Measurements from ENCODE around the gene BRCA2. TPM values are rescaled to one million over a fixed set of nuclear protein-coding genes. Genes with fewer than 3 reads are reported as not detected.

The BRCA2 gene
- total and polyA plus RNA-seq, 2 donors, result 1.5 to 11.0 TPM

- Histone ChIP-seq H3K36me3 (ENCODE audit: control insufficient read depth in 2 of 2, insufficient read depth in 2 of 2, low read length in 1 of 2) (peaks cover 0 to 5% of the 10 kb centered on the region in 2 donors), H3K27me3 (ENCODE audit: control insufficient read depth in 2 of 2, insufficient read depth in 1 of 2, low read length in 1 of 2) (no peaks in the 10 kb centered on the region), H3K9me3 (ENCODE audit: control insufficient read depth in 2 of 2, insufficient read depth in 1 of 2, low read length in 1 of 2) (no peaks in the 10 kb centered on the region), H3K27ac (ENCODE audit: low read depth in 1 of 2, low read length in 1 of 2) (no peak overlapping the region), H3K4me3 (ENCODE audit: low read length in 2 of 2) (no peak overlapping the region), H3K4me1 (ENCODE audit: control insufficient read depth in 2 of 2, insufficient read depth in 2 of 2, low read length in 2 of 2) (no peaks in the 10 kb centered on the region)
- 97% methylated on average over 2 of the region's 2 CpGs for WGBS
- DNase-seq (ENCODE audit: low read depth in 6 of 9, low spot score in 9 of 9), result no peak
Measured at GRCh38 chr13:32362574-32362973, 47.3 kb downstream of the BRCA2 start.

- DNase-seq (ENCODE audit: low read depth in 6 of 9, low spot score in 9 of 9), result no peak
- H3K27ac ChIP-seq (ENCODE audit: low read depth in 1 of 2, low read length in 1 of 2), result no peak overlapping the region
- no peak overlapping the region for H3K4me3 ChIP-seq (ENCODE audit: low read length in 2 of 2)
- H3K36me3 ChIP-seq (ENCODE audit: control insufficient read depth in 2 of 2, insufficient read depth in 2 of 2, low read length in 1 of 2), result peaks cover 11 to 13% of the 10 kb centered on the region in 2 donors
- H3K27me3 ChIP-seq (ENCODE audit: control insufficient read depth in 2 of 2, insufficient read depth in 1 of 2, low read length in 1 of 2), result no peaks in the 10 kb centered on the region
- 99% methylated on average over 2 of the region's 2 CpGs for WGBS
- no peaks in the 10 kb centered on the region for H3K4me1 ChIP-seq (ENCODE audit: control insufficient read depth in 2 of 2, insufficient read depth in 2 of 2, low read length in 2 of 2)
- peaks cover 0 to 6% of the 10 kb centered on the region in 2 donors for H3K9me3 ChIP-seq (ENCODE audit: control insufficient read depth in 2 of 2, insufficient read depth in 1 of 2, low read length in 1 of 2)
Measured at GRCh38 chr13:32370805-32371204, 55.5 kb downstream of the BRCA2 start.

GRCh38 chr13:32376642-32377415 lies 61.5 kb downstream of the BRCA2 start:
- peaks cover 11 to 12% of the 10 kb centered on the region in 2 donors for H3K36me3 ChIP-seq (ENCODE audit: control insufficient read depth in 2 of 2, insufficient read depth in 2 of 2, low read length in 1 of 2)
- 99% methylated on average over 13 of the region's 13 CpGs for WGBS
- DNase-seq (ENCODE audit: low read depth in 6 of 9, low spot score in 9 of 9), result no peak
- H3K4me1 ChIP-seq (ENCODE audit: control insufficient read depth in 2 of 2, insufficient read depth in 2 of 2, low read length in 2 of 2), result no peaks in the 10 kb centered on the region
- H3K9me3 ChIP-seq (ENCODE audit: control insufficient read depth in 2 of 2, insufficient read depth in 1 of 2, low read length in 1 of 2), result peaks cover 0 to 6% of the 10 kb centered on the region in 2 donors
- no peak overlapping the region for H3K4me3 ChIP-seq (ENCODE audit: low read length in 2 of 2)
- no peak overlapping the region for H3K27ac ChIP-seq (ENCODE audit: low read depth in 1 of 2, low read length in 1 of 2)
- H3K27me3 ChIP-seq (ENCODE audit: control insufficient read depth in 2 of 2, insufficient read depth in 1 of 2, low read length in 1 of 2), result no peaks in the 10 kb centered on the region

DNA sequence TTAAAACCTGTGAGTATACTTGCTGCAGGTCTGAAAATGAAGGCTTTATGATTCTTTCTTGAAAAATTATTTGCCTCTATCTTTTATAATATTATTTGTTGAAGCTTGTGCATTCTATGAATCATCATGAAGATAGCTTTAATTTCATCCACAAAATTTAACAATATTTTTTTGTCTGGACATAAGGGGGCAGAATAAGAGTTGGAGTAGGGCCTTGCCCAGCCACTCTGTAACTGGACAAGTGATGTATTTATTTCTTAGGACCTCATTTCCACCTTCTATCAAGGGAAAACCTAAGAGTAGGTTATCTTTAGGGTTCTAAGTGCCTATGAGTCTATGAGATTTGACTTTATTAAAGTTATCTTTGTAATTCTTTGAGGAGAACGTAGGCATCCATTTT lies 62.7 kb downstream of the BRCA2 start:
- no peaks in the 10 kb centered on the region for H3K4me1 ChIP-seq (ENCODE audit: control insufficient read depth in 2 of 2, insufficient read depth in 2 of 2, low read length in 2 of 2)
- DNase-seq (ENCODE audit: low read depth in 6 of 9, low spot score in 9 of 9), result no peak
- H3K4me3 ChIP-seq (ENCODE audit: low read length in 2 of 2), result no peak overlapping the region
- no peaks in the 10 kb centered on the region for H3K27me3 ChIP-seq (ENCODE audit: control insufficient read depth in 2 of 2, insufficient read depth in 1 of 2, low read length in 1 of 2)
- 99% methylated on average over 1 of the region's 1 CpG for WGBS
- H3K27ac ChIP-seq (ENCODE audit: low read depth in 1 of 2, low read length in 1 of 2), result no peak overlapping the region
- peaks cover 0 to 6% of the 10 kb centered on the region in 2 donors for H3K9me3 ChIP-seq (ENCODE audit: control insufficient read depth in 2 of 2, insufficient read depth in 1 of 2, low read length in 1 of 2)
- H3K36me3 ChIP-seq (ENCODE audit: control insufficient read depth in 2 of 2, insufficient read depth in 2 of 2, low read length in 1 of 2), result peaks cover 9 to 11% of the 10 kb centered on the region in 2 donors

DNA sequence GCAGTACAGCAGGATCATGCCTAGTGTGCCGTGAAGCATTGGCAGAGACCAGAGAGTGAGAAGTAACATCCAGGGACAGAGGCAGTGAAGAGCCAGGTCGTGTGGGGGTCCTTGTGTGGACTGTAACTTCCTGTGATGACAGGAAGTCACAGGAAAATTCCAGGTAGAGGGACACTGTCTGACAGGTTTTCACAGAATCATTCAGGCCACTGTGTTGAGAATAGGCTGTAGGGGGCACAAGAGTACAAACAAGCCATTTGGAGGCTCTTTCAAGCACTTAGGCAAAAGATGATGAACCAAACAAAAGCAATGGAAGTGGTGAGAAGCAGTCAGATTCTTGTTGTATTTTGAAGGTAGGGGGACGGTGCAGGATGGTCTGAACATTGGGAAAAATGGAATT lies 66.2 kb downstream of the BRCA2 start:
- Histone ChIP-seq H3K9me3 (ENCODE audit: control insufficient read depth in 2 of 2, insufficient read depth in 1 of 2, low read length in 1 of 2) (no peaks in the 10 kb centered on the region), H3K27ac (ENCODE audit: low read depth in 1 of 2, low read length in 1 of 2) (no peak overlapping the region), H3K4me3 (ENCODE audit: low read length in 2 of 2) (no peak overlapping the region), H3K36me3 (ENCODE audit: control insufficient read depth in 2 of 2, insufficient read depth in 2 of 2, low read length in 1 of 2) (peaks cover 0 to 13% of the 10 kb centered on the region in 2 donors), H3K4me1 (ENCODE audit: control insufficient read depth in 2 of 2, insufficient read depth in 2 of 2, low read length in 2 of 2) (no peaks in the 10 kb centered on the region), H3K27me3 (ENCODE audit: control insufficient read depth in 2 of 2, insufficient read depth in 1 of 2, low read length in 1 of 2) (no peaks in the 10 kb centered on the region)
- DNase-seq (ENCODE audit: low read depth in 6 of 9, low spot score in 9 of 9), result peak in 6 of 9 donors; percentile 18 to 67 (median 33)
- WGBS, result 77% methylated on average over 3 of the region's 3 CpGs

DNA sequence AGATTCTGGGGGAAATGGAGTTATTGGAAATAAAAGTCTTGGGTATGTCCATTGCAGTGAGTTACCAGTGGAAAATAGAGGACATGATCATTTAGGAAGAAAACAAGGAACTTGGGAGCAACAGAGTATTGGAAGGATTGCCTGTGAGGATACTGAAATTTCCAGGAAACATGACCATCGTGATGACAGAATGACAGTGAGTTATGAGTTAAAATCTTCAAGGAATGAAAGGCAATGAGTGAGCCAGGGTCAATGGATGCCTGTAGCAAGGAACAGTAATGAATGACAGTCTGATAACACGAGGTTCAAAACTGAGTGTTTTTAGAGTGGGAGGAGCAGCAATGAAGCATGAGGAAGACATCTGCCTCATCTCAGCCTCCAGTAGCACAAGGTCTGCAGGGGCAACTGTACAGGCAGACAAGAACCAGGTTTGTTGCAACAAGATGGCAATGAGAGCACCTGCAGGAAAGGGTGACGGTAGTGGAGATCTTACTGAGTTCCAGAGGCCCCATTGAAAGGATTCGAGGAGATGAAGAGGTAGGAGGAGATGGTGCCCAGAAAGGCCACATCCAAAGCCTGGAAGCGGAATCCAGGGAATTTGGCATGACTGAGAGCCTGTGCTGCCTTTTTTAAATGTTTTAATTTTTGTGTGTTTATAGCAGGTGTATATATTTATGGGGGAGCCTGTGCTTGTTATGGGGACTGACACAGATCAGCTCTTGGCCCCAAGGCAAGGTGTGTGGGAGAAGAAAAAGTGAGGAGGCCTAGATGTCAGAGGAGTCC lies 68.7 kb downstream of the BRCA2 start:
- Histone ChIP-seq H3K9me3 (ENCODE audit: control insufficient read depth in 2 of 2, insufficient read depth in 1 of 2, low read length in 1 of 2) (no peaks in the 10 kb centered on the region), H3K4me1 (ENCODE audit: control insufficient read depth in 2 of 2, insufficient read depth in 2 of 2, low read length in 2 of 2) (no peaks in the 10 kb centered on the region), H3K27me3 (ENCODE audit: control insufficient read depth in 2 of 2, insufficient read depth in 1 of 2, low read length in 1 of 2) (no peaks in the 10 kb centered on the region), H3K36me3 (ENCODE audit: control insufficient read depth in 2 of 2, insufficient read depth in 2 of 2, low read length in 1 of 2) (peaks cover 0 to 13% of the 10 kb centered on the region in 2 donors), H3K27ac (ENCODE audit: low read depth in 1 of 2, low read length in 1 of 2) (no peak overlapping the region), H3K4me3 (ENCODE audit: low read length in 2 of 2) (no peak overlapping the region)
- DNase-seq (ENCODE audit: low read depth in 6 of 9, low spot score in 9 of 9), result no peak
- WGBS, result 92% methylated on average over 5 of the region's 5 CpGs

GRCh38 chr13:32384702-32385101 lies 69.4 kb downstream of the BRCA2 start:
- H3K4me3 ChIP-seq (ENCODE audit: low read length in 2 of 2), result no peak overlapping the region
- DNase-seq (ENCODE audit: low read depth in 6 of 9, low spot score in 9 of 9), result no peak
- 82% methylated on average over 2 of the region's 2 CpGs for WGBS
- no peak overlapping the region for H3K27ac ChIP-seq (ENCODE audit: low read depth in 1 of 2, low read length in 1 of 2)
- H3K27me3 ChIP-seq (ENCODE audit: control insufficient read depth in 2 of 2, insufficient read depth in 1 of 2, low read length in 1 of 2), result no peaks in the 10 kb centered on the region
- no peaks in the 10 kb centered on the region for H3K9me3 ChIP-seq (ENCODE audit: control insufficient read depth in 2 of 2, insufficient read depth in 1 of 2, low read length in 1 of 2)
- H3K36me3 ChIP-seq (ENCODE audit: control insufficient read depth in 2 of 2, insufficient read depth in 2 of 2, low read length in 1 of 2), result peaks cover 0 to 13% of the 10 kb centered on the region in 2 donors
- H3K4me1 ChIP-seq (ENCODE audit: control insufficient read depth in 2 of 2, insufficient read depth in 2 of 2, low read length in 2 of 2), result peaks cover 0 to 2% of the 10 kb centered on the region in 2 donors

DNA sequence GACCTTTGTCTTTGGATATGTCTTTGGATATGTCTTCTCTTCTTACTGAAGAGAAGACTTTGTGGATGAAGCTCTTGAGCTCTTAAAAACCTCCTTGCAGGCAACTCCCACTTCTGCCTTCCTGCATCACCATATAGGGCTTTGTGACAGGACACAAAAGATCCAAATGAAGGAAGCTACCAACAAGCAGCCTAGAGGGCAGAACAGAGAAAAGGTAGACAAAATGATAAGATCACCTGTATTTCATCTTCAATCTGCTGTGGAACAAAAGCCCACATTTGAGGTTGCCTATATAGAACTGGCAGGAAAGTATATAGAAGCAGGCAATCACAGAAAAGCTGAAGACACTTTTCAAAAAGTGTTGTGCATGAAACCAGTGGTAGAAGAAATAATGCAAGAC lies 70.1 kb downstream of the BRCA2 start:
- Histone ChIP-seq H3K4me3 (ENCODE audit: low read length in 2 of 2) (no peak overlapping the region), H3K27me3 (ENCODE audit: control insufficient read depth in 2 of 2, insufficient read depth in 1 of 2, low read length in 1 of 2) (no peaks in the 10 kb centered on the region), H3K9me3 (ENCODE audit: control insufficient read depth in 2 of 2, insufficient read depth in 1 of 2, low read length in 1 of 2) (no peaks in the 10 kb centered on the region), H3K27ac (ENCODE audit: low read depth in 1 of 2, low read length in 1 of 2) (no peak overlapping the region), H3K4me1 (ENCODE audit: control insufficient read depth in 2 of 2, insufficient read depth in 2 of 2, low read length in 2 of 2) (peaks cover 3 to 7% of the 10 kb centered on the region in 2 donors), H3K36me3 (ENCODE audit: control insufficient read depth in 2 of 2, insufficient read depth in 2 of 2, low read length in 1 of 2) (peaks cover 0 to 13% of the 10 kb centered on the region in 2 donors)
- peak in 5 of 9 donors; percentile 10 to 54 (median 25) for DNase-seq (ENCODE audit: low read depth in 6 of 9, low spot score in 9 of 9)

- Histone ChIP-seq H3K36me3 (ENCODE audit: control insufficient read depth in 2 of 2, insufficient read depth in 2 of 2, low read length in 1 of 2) (peaks cover 0 to 3% of the 10 kb centered on the region in 2 donors), H3K4me1 (ENCODE audit: control insufficient read depth in 2 of 2, insufficient read depth in 2 of 2, low read length in 2 of 2) (peaks cover 7 to 8% of the 10 kb centered on the region in 2 donors), H3K9me3 (ENCODE audit: control insufficient read depth in 2 of 2, insufficient read depth in 1 of 2, low read length in 1 of 2) (no peaks in the 10 kb centered on the region), H3K27me3 (ENCODE audit: control insufficient read depth in 2 of 2, insufficient read depth in 1 of 2, low read length in 1 of 2) (no peaks in the 10 kb centered on the region), H3K27ac (ENCODE audit: low read depth in 1 of 2, low read length in 1 of 2) (no peak overlapping the region), H3K4me3 (ENCODE audit: low read length in 2 of 2) (no peak overlapping the region)
- DNase-seq (ENCODE audit: low read depth in 6 of 9, low spot score in 9 of 9), result peak in 2 of 9 donors; percentile 26 to 54
- WGBS, result 23% methylated on average over 4 of the region's 4 CpGs
Measured at GRCh38 chr13:32390048-32390447, 74.7 kb downstream of the BRCA2 start.

All from thymus (tissue), 11 donors.